ENCODE results near the gene TNN. TPM values are rescaled to one million over a fixed set of nuclear protein-coding genes. Genes with fewer than 3 reads are reported as not detected.

Gene TNN
- total RNA-seq, 1 experiment from 2014 or later: 0.07 TPM

GRCh38 chr1:175164751-175165150, 97.1 kb downstream of the TNN start:
- CTCF ChIA-PET: interaction anchor here (1.5 kb wide), 1 partner anchor 19 kb away, joined by 3 read pairs; no protein-coding TSS in a partner anchor
- no peak for TF ChIP-seq CTCF (IDR thresholded peaks at IDR 0.05; ENCODE audit: unreplicated experiment)
- Mint-ChIP-seq H3K27me3 (ENCODE audit: unreplicated experiment) (no peaks in the 10 kb centered on the region), H3K4me1 (ENCODE audit: low read depth, unreplicated experiment) (peaks cover 7% of the 10 kb centered on the region), H3K27ac (ENCODE audit: unreplicated experiment) (no peak overlapping the region), H3K9me3 (ENCODE audit: low read depth, unreplicated experiment) (no peaks in the 10 kb centered on the region), H3K4me3 (ENCODE audit: low read depth, unreplicated experiment) (no peak overlapping the region), H3K36me3 (ENCODE audit: insufficient read depth, unreplicated experiment) (peaks cover 4% of the 10 kb centered on the region)
- no TSS peak for BruUV-seq (replicated peaks)
- intact Hi-C loops (cut with micrococcal nuclease; ENCODE audit: unreplicated experiment): no loop called here
- DNase-seq: no peak

GRCh38 chr1:175166746-175167145, 99.1 kb downstream of the TNN start:
- no peak for TF ChIP-seq CTCF (IDR thresholded peaks at IDR 0.05; ENCODE audit: unreplicated experiment)
- peaks cover 4% of the 10 kb centered on the region for H3K36me3 Mint-ChIP-seq (ENCODE audit: insufficient read depth, unreplicated experiment)
- CTCF ChIA-PET: no interaction called here
- peaks cover 27% of the 10 kb centered on the region for H3K4me1 Mint-ChIP-seq (ENCODE audit: low read depth, unreplicated experiment)
- no peaks in the 10 kb centered on the region for H3K9me3 Mint-ChIP-seq (ENCODE audit: low read depth, unreplicated experiment)
- H3K27me3 Mint-ChIP-seq (ENCODE audit: unreplicated experiment): no peaks in the 10 kb centered on the region
- no peak overlapping the region for H3K4me3 Mint-ChIP-seq (ENCODE audit: low read depth, unreplicated experiment)
- intact Hi-C loops (cut with micrococcal nuclease; ENCODE audit: unreplicated experiment): no loop called here
- H3K27ac Mint-ChIP-seq (ENCODE audit: unreplicated experiment): no peak overlapping the region
- no peak for DNase-seq
- no TSS peak for BruUV-seq (replicated peaks)

- CTCF ChIA-PET: no interaction called here
- H3K9me3 Mint-ChIP-seq (ENCODE audit: low read depth, unreplicated experiment): no peaks in the 10 kb centered on the region
- no peak overlapping the region for H3K4me3 Mint-ChIP-seq (ENCODE audit: low read depth, unreplicated experiment)
- no peak for TF ChIP-seq CTCF (IDR thresholded peaks at IDR 0.05; ENCODE audit: unreplicated experiment)
- intact Hi-C loops (cut with micrococcal nuclease; ENCODE audit: unreplicated experiment): no loop called here
- no peaks in the 10 kb centered on the region for H3K27me3 Mint-ChIP-seq (ENCODE audit: unreplicated experiment)
- DNase-seq: no peak
- peaks cover 34% of the 10 kb centered on the region for H3K4me1 Mint-ChIP-seq (ENCODE audit: low read depth, unreplicated experiment)
- no TSS peak for BruUV-seq (replicated peaks)
- peaks cover 4% of the 10 kb centered on the region for H3K36me3 Mint-ChIP-seq (ENCODE audit: insufficient read depth, unreplicated experiment)
- H3K27ac Mint-ChIP-seq (ENCODE audit: unreplicated experiment): peak overlapping the region; percentile 4
Observed at GRCh38 chr1:175167861-175168260, 100.2 kb downstream of the TNN start.

- no peak for DNase-seq
- intact Hi-C loops (cut with micrococcal nuclease; ENCODE audit: unreplicated experiment): no loop called here
- BruUV-seq (replicated peaks): no TSS peak
Observed at GRCh38 chr1:175168782-175169181, 101.1 kb downstream of the TNN start.

More at GRCh38 chr1:175168782-175169181, 101.1 kb downstream of the TNN start:
- Mint-ChIP-seq H3K36me3 (ENCODE audit: insufficient read depth, unreplicated experiment) (peaks cover 4% of the 10 kb centered on the region), H3K9me3 (ENCODE audit: low read depth, unreplicated experiment) (no peaks in the 10 kb centered on the region), H3K27ac (ENCODE audit: unreplicated experiment) (no peak overlapping the region), H3K4me1 (ENCODE audit: low read depth, unreplicated experiment) (peaks cover 34% of the 10 kb centered on the region), H3K4me3 (ENCODE audit: low read depth, unreplicated experiment) (no peak overlapping the region), H3K27me3 (ENCODE audit: unreplicated experiment) (no peaks in the 10 kb centered on the region)
- no peak for TF ChIP-seq CTCF (IDR thresholded peaks at IDR 0.05; ENCODE audit: unreplicated experiment)
- CTCF ChIA-PET: interaction anchor here (1.0 kb wide), 1 partner anchor 14 kb away, joined by 6 read pairs; no protein-coding TSS in a partner anchor
